HG03469 (cell line): ENCODE results near the gene SPOCD1.

Experiments
- ATAC-seq: cut with Tn5 transposase; IDR thresholded peaks from one replicate; pipeline ENCODE4 v1.9.1; 2021; ENCODE audit warnings: mild to moderate bottlenecking, moderate library complexity, moderate number of reproducible peaks; ENCODE audit not compliant: unreplicated experiment

Gene SPOCD1

GRCh38 chr1:31801458-31801857, 14.4 kb downstream of the SPOCD1 start:
- no peak for ATAC-seq

- no peak for ATAC-seq
Measured at GRCh38 chr1:31800674-31800967, 15.2 kb downstream of the SPOCD1 start.

- no peak for ATAC-seq
Measured at GRCh38 chr1:31799895-31800673, 15.7 kb downstream of the SPOCD1 start.

- ATAC-seq = no peak
Measured at GRCh38 chr1:31799196-31799894, 16.5 kb downstream of the SPOCD1 start.

GRCh38 chr1:31798433-31799195, 17.2 kb downstream of the SPOCD1 start:
- ATAC-seq = no peak

- no peak for ATAC-seq
Measured at GRCh38 chr1:31798086-31798432, 17.8 kb downstream of the SPOCD1 start.

GRCh38 chr1:31797216-31797615, 18.6 kb downstream of the SPOCD1 start:
- ATAC-seq = no peak

- ATAC-seq = no peak
Measured at GRCh38 chr1:31796707-31797106, 19.1 kb downstream of the SPOCD1 start.

GRCh38 chr1:31795801-31796621, 19.8 kb downstream of the SPOCD1 start:
- ATAC-seq = no peak

GRCh38 chr1:31795096-31795675, 20.6 kb downstream of the SPOCD1 start:
- ATAC-seq = no peak

- ATAC-seq = no peak
Measured at GRCh38 chr1:31793586-31794285, 22.1 kb downstream of the SPOCD1 start.

GRCh38 chr1:31793086-31793485, 22.7 kb downstream of the SPOCD1 start:
- ATAC-seq = no peak

- ATAC-seq = no peak
Measured at GRCh38 chr1:31792541-31792940, 23.3 kb downstream of the SPOCD1 start.

- no peak for ATAC-seq
Measured at GRCh38 chr1:31792116-31792515, 23.7 kb downstream of the SPOCD1 start.

GRCh38 chr1:31791131-31791858, 24.5 kb downstream of the SPOCD1 start:
- ATAC-seq = no peak

GRCh38 chr1:31790641-31791091, 25.2 kb downstream of the SPOCD1 start:
- no peak for ATAC-seq

- no peak for ATAC-seq
Measured at GRCh38 chr1:31790140-31790539, 25.7 kb downstream of the SPOCD1 start.

- no peak for ATAC-seq
Measured at GRCh38 chr1:31789259-31790065, 26.4 kb downstream of the SPOCD1 start.
